Subcutaneous abdominal adipose tissue (tissue), 5 donors: Measurements from ENCODE around the gene GCNT1.
"Not testable (repeated sequence)": the region's sequence is repeated elsewhere in the genome, so short reads cannot be mapped to it uniquely, and the experiment has no call there.

Source experiments
- H3K27ac ChIP-seq: one replicate; pipeline ENCODE4 v1.7.0; 2013; ENCODE audit warnings: low read depth, mild to moderate bottlenecking, inconsistent platforms, low read length, moderate library complexity
- H3K27me3 ChIP-seq, 5 donors: one replicate each; pipeline ENCODE4 v1.7.0; 2013; ENCODE audit warnings: low read length in 5 of 5, inconsistent platforms in 1 of 5; ENCODE audit not compliant: control insufficient read depth in 5 of 5, insufficient read depth in 4 of 5
- H3K36me3 ChIP-seq, 5 donors: one replicate each; pipeline ENCODE4 v1.7.0; 2013; ENCODE audit warnings: low read length in 5 of 5; ENCODE audit not compliant: control insufficient read depth in 5 of 5, insufficient read depth in 5 of 5
- H3K4me1 ChIP-seq, 5 donors: one replicate each; pipeline ENCODE4 v1.7.0; 2013; ENCODE audit warnings: low read length in 5 of 5, mild to moderate bottlenecking in 3 of 5, moderate library complexity in 1 of 5; ENCODE audit not compliant: control insufficient read depth in 5 of 5, insufficient read depth in 5 of 5
- H3K4me3 ChIP-seq, 5 donors: one replicate each; pipeline ENCODE4 v1.7.0; 2013; ENCODE audit warnings: low read length in 5 of 5, low read depth in 1 of 5
- H3K9ac ChIP-seq, 5 donors: one replicate each; pipeline ENCODE4 v1.7.0; 2013; ENCODE audit warnings: low read length in 5 of 5, mild to moderate bottlenecking in 4 of 5, moderate library complexity in 3 of 5
- H3K9me3 ChIP-seq, 5 donors: one replicate each; pipeline ENCODE4 v1.7.0; 2013; ENCODE audit warnings: low read length in 5 of 5; ENCODE audit not compliant: control insufficient read depth in 5 of 5
- donor health status: healthy.
- donor health status: healthy.
- donor health status: healthy.
- donor health status: healthy.
- donor health status: healthy.

Gene GCNT1

GRCh38 chr9:76424491-76424890 is 34.5 kb upstream of the GCNT1 start:
- Histone ChIP-seq H3K27me3 (no peaks in the 10 kb centered on the region), H3K27ac (no peak overlapping the region), H3K4me1 (no peaks in the 10 kb centered on the region), H3K4me3 (no peak overlapping the region), H3K9me3 (no peaks in the 10 kb centered on the region), H3K9ac (no peak overlapping the region), H3K36me3 (no peaks in the 10 kb centered on the region)

- H3K9ac ChIP-seq: no peak overlapping the region
- no peak overlapping the region for H3K4me3 ChIP-seq
- H3K9me3 ChIP-seq: no peaks in the 10 kb centered on the region
- H3K4me1 ChIP-seq: no peaks in the 10 kb centered on the region
- H3K27me3 ChIP-seq: no peaks in the 10 kb centered on the region
- H3K27ac ChIP-seq: no peak overlapping the region
- no peaks in the 10 kb centered on the region for H3K36me3 ChIP-seq
These were observed 33.1 kb upstream of the GCNT1 start for GRCh38 chr9:76425677-76426453.

GRCh38 chr9:76426807-76427419 is 32.1 kb upstream of the GCNT1 start:
- Histone ChIP-seq H3K27ac (no peak overlapping the region), H3K9me3 (no peaks in the 10 kb centered on the region), H3K4me3 (no peak overlapping the region), H3K9ac (no peak overlapping the region), H3K4me1 (peaks cover 0 to 3% (median 0%) of the 10 kb centered on the region in 5 donors), H3K36me3 (no peaks in the 10 kb centered on the region), H3K27me3 (no peaks in the 10 kb centered on the region)

- Histone ChIP-seq H3K27me3 (no peaks in the 10 kb centered on the region), H3K9me3 (no peaks in the 10 kb centered on the region), H3K36me3 (no peaks in the 10 kb centered on the region), H3K4me1 (peaks cover 0 to 3% (median 0%) of the 10 kb centered on the region in 5 donors), H3K9ac (no peak overlapping the region), H3K27ac (no peak overlapping the region), H3K4me3 (no peak overlapping the region)
These were observed 27.4 kb upstream of the GCNT1 start for GRCh38 chr9:76431601-76432000.

- H3K27me3 ChIP-seq: no peaks in the 10 kb centered on the region
- peaks cover 0 to 3% (median 0%) of the 10 kb centered on the region in 5 donors for H3K4me1 ChIP-seq
- no peak overlapping the region for H3K27ac ChIP-seq
These were observed 25.6 kb upstream of the GCNT1 start for GRCh38 chr9:76433406-76433805.

GRCh38 chr9:76433836-76434235 is 25.1 kb upstream of the GCNT1 start:
- no peaks in the 10 kb centered on the region for H3K27me3 ChIP-seq
- no peaks in the 10 kb centered on the region for H3K36me3 ChIP-seq
- H3K4me1 ChIP-seq: peaks cover 0 to 3% (median 0%) of the 10 kb centered on the region in 5 donors
- no peaks in the 10 kb centered on the region for H3K9me3 ChIP-seq
- H3K27ac ChIP-seq: no peak overlapping the region
- no peak overlapping the region for H3K4me3 ChIP-seq
- no peak overlapping the region for H3K9ac ChIP-seq

More at GRCh38 chr9:76433406-76433805, 25.6 kb upstream of the GCNT1 start:
- Histone ChIP-seq H3K36me3 (no peaks in the 10 kb centered on the region), H3K9ac (no peak overlapping the region), H3K4me3 (no peak overlapping the region), H3K9me3 (no peaks in the 10 kb centered on the region)

- not testable (repeated sequence) for H3K27me3 ChIP-seq, H3K36me3 ChIP-seq, H3K4me3 ChIP-seq, H3K4me1 ChIP-seq, H3K9me3 ChIP-seq, H3K27ac ChIP-seq, H3K9ac ChIP-seq
These were observed 24.1 kb upstream of the GCNT1 start for GRCh38 chr9:76434897-76435296.

- H3K27ac ChIP-seq, H3K36me3 ChIP-seq, H3K27me3 ChIP-seq, H3K9me3 ChIP-seq, H3K4me3 ChIP-seq, H3K9ac ChIP-seq, H3K4me1 ChIP-seq: not testable (repeated sequence)
These were observed 21.8 kb upstream of the GCNT1 start for GRCh38 chr9:76437017-76437699.

GRCh38 chr9:76438841-76439588 is 20.0 kb upstream of the GCNT1 start:
- Histone ChIP-seq H3K27me3 (no peaks in the 10 kb centered on the region), H3K4me1 (no peaks in the 10 kb centered on the region), H3K9ac (no peak overlapping the region), H3K4me3 (no peak overlapping the region), H3K27ac (no peak overlapping the region), H3K9me3 (no peaks in the 10 kb centered on the region), H3K36me3 (no peaks in the 10 kb centered on the region)
